ENCODE data around the gene MTMR1.

Gene MTMR1

DNA sequence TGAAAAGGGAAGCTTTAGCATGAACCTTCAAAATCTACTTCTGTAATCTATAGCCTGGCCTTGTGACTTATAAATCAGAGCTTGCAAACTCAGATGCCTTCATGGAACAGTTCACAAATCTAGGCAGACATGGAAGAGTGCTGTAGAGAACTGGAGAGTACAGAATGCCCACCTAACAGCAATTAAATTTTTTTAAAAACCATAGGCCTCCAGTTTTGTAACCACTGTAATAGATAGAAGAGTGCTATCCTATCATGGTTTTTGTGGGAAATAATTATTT, 10.4 kb downstream of the MTMR1 start:
- DNase-seq (ENCODE audit: low read depth in 2 of 2): peak in 1 of 2 donors; percentile 3
- TF ChIP-seq, protein P1, sequence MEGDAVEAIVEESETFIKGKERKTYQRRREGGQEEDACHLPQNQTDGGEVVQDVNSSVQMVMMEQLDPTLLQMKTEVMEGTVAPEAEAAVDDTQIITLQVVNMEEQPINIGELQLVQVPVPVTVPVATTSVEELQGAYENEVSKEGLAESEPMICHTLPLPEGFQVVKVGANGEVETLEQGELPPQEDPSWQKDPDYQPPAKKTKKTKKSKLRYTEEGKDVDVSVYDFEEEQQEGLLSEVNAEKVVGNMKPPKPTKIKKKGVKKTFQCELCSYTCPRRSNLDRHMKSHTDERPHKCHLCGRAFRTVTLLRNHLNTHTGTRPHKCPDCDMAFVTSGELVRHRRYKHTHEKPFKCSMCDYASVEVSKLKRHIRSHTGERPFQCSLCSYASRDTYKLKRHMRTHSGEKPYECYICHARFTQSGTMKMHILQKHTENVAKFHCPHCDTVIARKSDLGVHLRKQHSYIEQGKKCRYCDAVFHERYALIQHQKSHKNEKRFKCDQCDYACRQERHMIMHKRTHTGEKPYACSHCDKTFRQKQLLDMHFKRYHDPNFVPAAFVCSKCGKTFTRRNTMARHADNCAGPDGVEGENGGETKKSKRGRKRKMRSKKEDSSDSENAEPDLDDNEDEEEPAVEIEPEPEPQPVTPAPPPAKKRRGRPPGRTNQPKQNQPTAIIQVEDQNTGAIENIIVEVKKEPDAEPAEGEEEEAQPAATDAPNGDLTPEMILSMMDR (IDR thresholded peaks at IDR 0.05; ENCODE audit: low read depth, low read length): no peak

DNA sequence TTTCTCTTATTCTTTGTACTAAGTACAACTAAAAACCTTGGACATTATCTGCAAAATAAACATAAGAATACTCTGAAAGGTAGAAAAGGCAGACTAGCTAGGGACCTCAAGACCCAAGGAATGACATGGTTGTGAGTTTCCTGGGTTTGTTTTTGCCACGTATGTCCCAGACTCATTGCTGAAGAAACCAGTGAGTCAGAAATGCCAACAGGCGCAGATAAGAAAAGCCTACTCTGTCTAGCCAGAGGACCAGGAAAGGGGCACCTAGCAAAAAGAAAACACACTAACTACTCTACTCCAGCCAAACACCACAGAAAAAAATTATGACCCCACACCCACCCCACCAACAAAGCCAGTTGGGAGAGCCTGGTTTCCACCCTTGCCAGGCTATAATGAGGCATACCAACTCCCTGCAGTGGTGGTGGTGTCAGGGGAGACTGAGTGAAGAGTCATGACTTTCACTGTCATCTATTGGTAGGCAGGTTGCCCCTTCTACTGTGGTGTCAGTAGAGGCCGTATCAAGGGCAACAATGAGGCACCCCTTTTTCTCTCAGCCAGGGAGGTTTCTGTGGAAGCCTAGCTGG, 10.9 kb downstream of the MTMR1 start:
- TF ChIP-seq, protein P1 (IDR thresholded peaks at IDR 0.05; ENCODE audit: low read depth, low read length): no peak
- H3K4me3 ChIP-seq (replicated peaks in 1 of 2; ENCODE audit: low read depth in 2 of 2, low read length in 2 of 2): no peak overlapping the region
- DNase-seq (ENCODE audit: low read depth in 2 of 2): peak; percentile 68 to 85

More for the DNA sequence above, 10.4 kb downstream of the MTMR1 start:
- no peak overlapping the region for H3K4me3 ChIP-seq (replicated peaks in 1 of 2; ENCODE audit: low read depth in 2 of 2, low read length in 2 of 2)

DNA sequence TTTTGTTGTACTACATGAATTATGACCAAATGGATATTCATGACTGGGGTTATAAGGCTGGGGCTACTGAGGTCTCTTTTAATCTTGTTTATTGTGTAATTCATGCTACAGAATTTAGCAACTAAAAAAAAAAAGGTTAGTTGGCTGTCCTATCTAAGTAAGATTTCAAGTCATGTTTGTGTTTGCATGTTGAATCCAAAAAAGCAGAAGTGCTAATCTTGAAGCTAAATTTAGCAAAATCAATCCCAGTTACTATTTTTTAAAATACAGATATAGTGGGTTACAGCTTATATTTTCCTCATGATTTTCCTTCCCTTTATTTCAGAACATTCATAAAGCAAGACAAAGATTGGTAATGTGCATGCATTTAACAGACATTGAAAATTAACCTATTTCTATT, 19.4 kb downstream of the MTMR1 start:
- no peak for DNase-seq (ENCODE audit: low read depth in 2 of 2)
- TF ChIP-seq, protein P1 (IDR thresholded peaks at IDR 0.05; ENCODE audit: low read depth, low read length): no peak
- no peak overlapping the region for H3K4me3 ChIP-seq (replicated peaks in 1 of 2; ENCODE audit: low read depth in 2 of 2, low read length in 2 of 2)

DNA sequence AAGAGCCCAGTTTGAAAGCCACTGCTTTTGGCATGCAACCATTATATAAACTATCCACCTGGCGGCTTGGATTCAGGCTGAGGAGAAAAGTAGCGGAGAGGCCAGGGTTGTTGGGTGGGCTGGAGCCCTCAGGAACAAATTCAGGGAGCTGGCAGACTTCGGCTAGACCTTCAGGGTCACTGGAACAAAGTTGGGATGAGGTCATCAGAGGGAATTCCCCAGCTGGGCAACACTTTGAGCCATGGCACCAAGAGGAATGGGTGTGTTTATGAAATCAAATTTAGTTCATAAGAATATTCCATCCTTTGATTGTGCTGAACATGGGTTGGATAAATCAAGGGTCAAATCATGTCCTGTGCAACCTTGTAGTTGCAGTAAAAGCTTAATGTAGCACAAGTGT, 22.0 kb downstream of the MTMR1 start:
- TF ChIP-seq, protein P1 (IDR thresholded peaks at IDR 0.05; ENCODE audit: low read depth, low read length): no peak
- DNase-seq (ENCODE audit: low read depth in 2 of 2): peak in 1 of 2 donors; percentile 15
- H3K4me3 ChIP-seq (replicated peaks in 1 of 2; ENCODE audit: low read depth in 2 of 2, low read length in 2 of 2): no peak overlapping the region

DNA sequence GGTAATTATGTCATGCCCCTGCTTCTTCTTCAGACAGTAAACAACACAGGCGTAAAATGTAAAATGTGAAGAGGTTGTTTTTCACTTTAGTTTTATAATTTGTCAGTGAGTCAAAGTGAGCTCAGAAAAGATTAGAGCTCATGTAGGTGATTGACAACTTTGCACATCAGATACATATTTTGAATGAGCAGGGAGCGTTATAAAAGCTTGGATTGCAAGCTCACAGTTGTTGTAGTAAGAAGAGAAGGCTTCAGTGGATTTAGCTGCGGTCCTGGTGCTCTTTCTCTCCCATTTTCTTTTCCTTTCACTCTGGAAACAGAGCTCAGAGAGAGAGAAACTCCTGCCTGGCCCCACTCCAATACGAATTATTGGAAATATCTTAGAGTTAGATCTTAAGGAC, 26.4 kb downstream of the MTMR1 start:
- TF ChIP-seq, protein P1 (IDR thresholded peaks at IDR 0.05; ENCODE audit: low read depth, low read length): no peak

DNA sequence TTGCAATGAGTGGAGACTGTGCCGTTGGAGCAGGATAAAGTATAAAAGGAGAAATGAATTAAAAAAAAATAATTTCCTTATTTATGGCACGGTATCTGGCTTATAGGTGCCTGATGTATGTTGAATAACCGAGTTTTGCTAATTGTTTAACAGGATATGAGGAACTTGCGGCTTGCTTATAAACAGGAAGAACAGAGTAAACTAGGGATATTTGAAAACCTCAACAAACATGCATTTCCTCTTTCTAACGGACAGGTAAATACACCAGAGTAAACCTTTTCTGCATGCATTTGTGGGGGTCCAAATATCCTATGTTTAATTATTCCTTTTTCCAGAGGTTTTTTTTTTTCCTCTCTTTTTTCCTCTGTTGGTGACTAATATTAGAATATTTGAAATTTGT, 36.8 kb downstream of the MTMR1 start:
- no peak overlapping the region for H3K4me3 ChIP-seq (replicated peaks in 1 of 2; ENCODE audit: low read depth in 2 of 2, low read length in 2 of 2)
- TF ChIP-seq, protein P1 (IDR thresholded peaks at IDR 0.05; ENCODE audit: low read depth, low read length): no peak
- no peak for DNase-seq (ENCODE audit: low read depth in 2 of 2)

More for the DNA sequence above, 26.4 kb downstream of the MTMR1 start:
- no peak overlapping the region for H3K4me3 ChIP-seq (replicated peaks in 1 of 2; ENCODE audit: low read depth in 2 of 2, low read length in 2 of 2)
- no peak for DNase-seq (ENCODE audit: low read depth in 2 of 2)

DNA sequence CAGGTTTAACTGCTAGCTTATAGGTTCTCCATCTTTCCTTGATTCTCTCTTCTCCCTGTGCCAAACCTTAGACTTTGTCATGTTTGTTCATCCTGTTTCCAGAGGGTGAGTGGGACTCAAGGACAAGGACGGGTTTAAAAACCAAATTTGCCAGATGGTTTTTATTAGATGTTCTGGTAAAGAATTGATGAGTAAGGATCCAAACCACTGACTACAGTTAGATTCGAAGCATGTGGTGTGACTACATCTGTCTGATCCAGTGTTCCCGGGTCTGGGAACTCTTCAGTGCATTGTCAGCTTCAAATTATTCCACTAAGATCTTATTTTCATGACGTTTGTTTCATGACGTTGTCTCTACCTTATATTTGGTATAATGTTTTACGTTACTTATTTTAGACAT, 37.5 kb downstream of the MTMR1 start:
- no peak overlapping the region for H3K4me3 ChIP-seq (replicated peaks in 1 of 2; ENCODE audit: low read depth in 2 of 2, low read length in 2 of 2)
- peak in 1 of 2 donors; percentile 30 for DNase-seq (ENCODE audit: low read depth in 2 of 2)
- TF ChIP-seq, protein P1 (IDR thresholded peaks at IDR 0.05; ENCODE audit: low read depth, low read length): no peak
